ENCODE data around the gene GPR107. TPM values are rescaled to one million over a fixed set of nuclear protein-coding genes. Genes with fewer than 3 reads are reported as not detected.

The GPR107 gene
- total RNA-seq, 1 donor from 2014 or later, result 21.8 TPM

DNA sequence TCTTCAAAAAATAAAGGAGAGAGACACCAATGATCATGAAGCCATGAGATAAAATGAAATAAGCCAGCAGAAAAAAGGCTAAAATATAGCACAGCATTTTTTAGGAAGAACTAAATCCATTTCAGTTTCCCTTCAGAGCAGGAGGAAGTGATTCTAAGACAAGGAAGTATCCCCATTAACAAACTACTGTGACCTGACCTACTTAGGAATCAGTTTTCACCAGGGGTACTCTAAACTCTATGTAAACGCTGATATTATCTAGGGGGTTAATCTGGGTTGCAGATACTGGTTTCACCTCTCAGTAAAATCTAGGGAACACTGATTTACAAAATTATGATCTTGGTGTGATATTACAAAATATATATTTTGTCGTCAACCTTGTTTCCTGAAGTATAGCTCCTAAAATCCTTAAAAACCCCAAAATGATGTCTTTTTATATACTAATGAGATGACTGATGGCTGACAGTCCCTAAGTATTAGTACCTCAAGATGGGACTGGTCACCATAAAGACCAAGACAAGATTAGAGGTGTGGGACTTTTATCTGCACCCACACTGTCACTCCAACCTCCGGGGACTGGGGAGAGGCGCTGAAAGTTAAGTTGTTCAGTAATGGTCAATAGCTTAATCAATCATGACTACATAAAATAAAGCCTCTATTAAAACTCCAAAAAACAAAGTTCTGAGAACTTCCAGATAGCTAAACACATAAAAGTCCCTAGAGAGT is 7.8 kb upstream of the GPR107 start:
- intact Hi-C loops (cut with DNase I), result no loop called here
- no peak for ATAC-seq
- DNase-seq (ENCODE audit: missing footprints), result no peak

DNA sequence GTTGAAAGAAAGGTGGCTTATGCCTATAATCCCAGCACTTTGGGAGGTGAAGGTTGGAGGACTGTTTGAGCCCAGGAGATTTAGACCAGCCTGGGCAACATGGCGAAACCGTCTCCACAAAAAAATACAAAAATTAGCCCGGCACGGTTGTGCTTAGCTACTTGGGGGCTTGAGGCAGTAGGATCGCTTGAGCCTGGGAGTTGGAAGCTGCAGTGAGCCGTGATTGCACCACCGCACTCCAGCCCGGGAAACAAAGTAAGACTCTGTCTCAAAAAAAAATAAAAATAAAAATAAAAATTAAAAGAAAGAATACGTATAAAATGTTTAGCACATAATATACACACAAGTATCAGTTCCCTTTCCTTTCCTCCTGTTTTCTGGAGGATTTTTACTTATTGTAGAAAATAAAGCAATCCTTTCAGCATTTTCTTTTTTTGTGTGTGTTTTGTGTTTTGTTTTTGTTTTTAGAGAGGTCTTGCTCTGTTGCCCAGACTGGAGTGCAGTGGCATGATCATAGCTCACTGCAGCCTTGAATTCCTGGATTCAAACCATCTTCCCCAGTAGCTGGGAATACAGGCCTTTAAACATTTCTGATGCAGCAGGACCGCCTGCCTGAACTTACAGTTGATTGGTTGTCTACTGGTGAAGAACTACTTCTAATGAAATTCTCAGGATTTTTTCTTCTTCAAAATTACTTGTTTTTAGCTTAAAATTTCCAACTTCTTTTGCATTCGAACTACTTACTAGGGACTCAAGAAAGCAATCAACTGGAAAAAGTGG is 4.1 kb upstream of the GPR107 start:
- ATAC-seq (no peak), DNase-seq (ENCODE audit: missing footprints) (no peak)
- intact Hi-C loops (cut with DNase I), result no loop called here

DNA sequence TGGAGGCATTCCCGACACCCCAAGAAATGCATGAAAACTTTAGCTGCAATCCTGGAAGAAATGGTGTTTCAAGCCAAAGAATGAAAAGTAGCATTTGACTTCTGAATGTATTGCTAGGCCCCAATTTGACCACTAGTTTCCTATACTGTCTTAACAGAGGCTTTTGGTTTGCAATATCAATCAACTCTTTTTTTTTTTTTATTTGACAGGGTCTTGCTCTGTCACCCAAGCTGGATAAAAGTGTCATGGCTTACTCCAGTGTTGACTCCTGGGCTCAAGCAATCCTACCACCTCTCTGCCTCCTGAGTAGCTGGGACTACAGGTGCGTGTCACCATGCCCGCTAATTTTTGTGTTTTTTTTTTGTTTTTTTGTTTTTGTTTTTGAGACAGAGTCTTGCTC is 3.2 kb upstream of the GPR107 start:
- no peak for ATAC-seq
- intact Hi-C loops (cut with DNase I), result no loop called here

DNA sequence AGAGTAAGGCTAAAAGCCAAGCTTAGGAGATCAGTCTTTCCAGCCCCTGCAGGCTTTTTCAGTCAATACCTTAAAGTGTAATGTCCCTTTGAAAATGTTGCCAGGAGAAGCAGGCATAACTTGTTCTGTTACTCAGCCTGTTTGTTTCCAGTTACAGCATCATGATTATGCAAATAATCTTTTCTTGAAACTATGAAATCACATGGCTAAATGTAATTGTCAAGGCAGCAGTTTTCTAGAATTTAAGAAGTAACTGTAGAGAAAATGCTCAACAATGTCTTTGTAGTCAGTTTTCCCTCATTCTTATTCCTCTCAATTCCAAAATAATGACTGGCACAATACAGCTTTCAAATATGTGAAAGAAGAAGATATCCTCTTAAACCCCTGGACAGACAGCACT is 1.9 kb upstream of the GPR107 start:
- ATAC-seq (no peak), DNase-seq (ENCODE audit: missing footprints) (no peak)
- intact Hi-C loops (cut with DNase I), result no loop called here

More for the DNA sequence above, 3.2 kb upstream of the GPR107 start:
- no peak for DNase-seq (ENCODE audit: missing footprints)

DNA sequence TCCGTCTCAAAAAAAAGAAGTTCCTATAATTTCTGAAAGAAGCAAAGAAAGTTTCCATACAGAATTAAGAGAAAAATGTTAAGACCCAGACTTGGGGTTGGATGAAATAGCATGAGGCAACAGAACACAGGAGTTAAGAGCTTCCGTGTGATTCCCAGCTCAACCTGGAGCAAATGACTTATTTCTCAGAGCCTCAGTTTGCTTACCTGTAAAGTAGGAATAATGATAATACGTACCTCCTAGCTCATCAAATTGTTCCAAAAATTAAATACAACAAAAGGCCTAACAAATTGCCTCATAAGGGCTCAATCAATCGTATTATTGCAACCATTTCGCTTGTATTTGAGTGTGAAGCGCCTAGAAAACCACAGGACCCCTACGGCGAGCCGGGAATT is 600 bp upstream of the GPR107 start:
- DNase-seq (ENCODE audit: missing footprints), result no peak
- intact Hi-C loops (cut with DNase I), result loop anchor here (1.0 kb wide), 1 partner anchor 168 kb away; no protein-coding TSS in a partner anchor
- no peak for ATAC-seq

DNA sequence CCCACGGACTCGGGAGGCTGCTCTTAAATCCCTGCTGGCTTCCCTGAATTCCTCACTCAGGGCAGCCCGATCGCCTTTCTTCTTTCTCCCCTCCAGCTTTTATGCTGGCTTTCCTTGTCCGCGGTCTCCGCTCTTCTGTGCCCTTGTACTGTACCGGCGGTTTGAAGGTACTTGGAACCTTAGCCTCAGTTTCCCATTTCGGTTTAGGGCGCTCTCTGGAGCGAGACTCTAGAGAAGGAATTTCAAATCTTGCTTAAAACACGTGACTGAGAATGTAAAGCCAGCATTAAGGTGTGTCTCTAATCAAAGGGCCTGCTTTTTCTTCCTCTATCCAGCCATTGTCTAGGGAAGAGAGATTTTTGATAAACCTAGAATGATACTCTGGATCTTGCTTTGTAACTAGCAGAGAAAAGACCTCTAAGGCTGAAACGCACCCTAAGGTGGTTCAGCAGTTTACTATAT is 650 bp downstream of the GPR107 start:
- ATAC-seq (no peak), DNase-seq (ENCODE audit: missing footprints) (no peak)
- intact Hi-C loops (cut with DNase I), result no loop called here

DNA sequence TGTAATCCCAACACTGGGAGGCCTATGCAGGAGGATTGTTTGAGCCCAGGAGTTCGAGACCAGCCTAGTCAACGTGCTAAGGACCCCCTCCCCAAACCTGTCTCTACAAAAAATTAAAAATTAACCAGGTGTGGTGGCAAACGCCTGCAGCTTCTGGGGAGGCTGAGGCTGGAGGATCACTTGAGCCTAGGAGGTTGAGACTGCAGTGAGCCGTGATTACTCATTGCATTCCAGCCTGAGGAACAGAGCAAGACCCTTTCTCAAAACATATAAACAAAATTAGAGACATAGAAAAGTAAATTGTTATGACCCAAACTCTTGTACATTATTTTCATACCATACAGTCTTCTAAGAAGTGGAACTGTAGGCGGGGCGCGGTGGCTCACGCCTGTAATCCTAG is 1.1 kb downstream of the GPR107 start:
- no peak for ATAC-seq
- intact Hi-C loops (cut with DNase I), result no loop called here
- no peak for DNase-seq (ENCODE audit: missing footprints)

DNA sequence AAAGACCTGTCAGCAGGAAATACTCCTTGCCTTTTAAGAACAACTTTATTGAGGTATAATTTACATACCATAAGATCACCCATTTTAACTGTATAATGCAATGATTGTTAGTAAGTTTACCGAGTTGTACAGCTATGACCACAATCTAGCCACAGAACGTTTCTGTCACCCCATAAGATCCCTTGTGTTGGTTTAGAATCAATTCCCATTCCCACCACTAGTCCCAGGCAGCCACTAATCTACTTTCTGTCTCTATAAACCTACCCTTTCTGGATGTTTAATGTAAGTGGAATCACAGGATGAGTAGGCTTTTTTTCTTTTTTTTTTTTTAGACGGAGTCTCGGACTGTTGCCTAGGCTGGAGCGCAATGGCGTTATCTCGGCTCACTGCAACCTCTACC is 4.4 kb downstream of the GPR107 start:
- DNase-seq (ENCODE audit: missing footprints), result no peak
- intact Hi-C loops (cut with DNase I), result no loop called here
- ATAC-seq, result no peak

DNA sequence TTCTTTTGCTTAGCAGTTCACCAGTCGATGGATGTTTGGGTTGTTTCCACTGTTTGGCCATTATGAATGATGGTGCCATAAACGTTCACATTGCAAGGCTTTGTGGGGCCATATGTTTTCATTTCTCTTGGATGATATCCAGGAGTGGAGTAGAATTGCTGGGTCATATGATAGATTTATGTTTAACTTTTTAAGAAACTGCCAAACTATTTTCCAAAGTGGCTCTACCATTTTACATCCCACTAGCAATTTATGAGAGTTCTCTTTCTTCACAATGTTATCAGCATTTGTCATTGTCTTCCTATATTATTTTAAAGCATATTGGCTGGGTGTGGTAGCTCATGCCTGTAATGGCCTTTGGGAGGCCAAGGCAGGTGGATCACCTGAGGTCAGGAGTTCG is 5.2 kb downstream of the GPR107 start:
- ATAC-seq (no peak), DNase-seq (ENCODE audit: missing footprints) (no peak)
- intact Hi-C loops (cut with DNase I), result no loop called here

DNA sequence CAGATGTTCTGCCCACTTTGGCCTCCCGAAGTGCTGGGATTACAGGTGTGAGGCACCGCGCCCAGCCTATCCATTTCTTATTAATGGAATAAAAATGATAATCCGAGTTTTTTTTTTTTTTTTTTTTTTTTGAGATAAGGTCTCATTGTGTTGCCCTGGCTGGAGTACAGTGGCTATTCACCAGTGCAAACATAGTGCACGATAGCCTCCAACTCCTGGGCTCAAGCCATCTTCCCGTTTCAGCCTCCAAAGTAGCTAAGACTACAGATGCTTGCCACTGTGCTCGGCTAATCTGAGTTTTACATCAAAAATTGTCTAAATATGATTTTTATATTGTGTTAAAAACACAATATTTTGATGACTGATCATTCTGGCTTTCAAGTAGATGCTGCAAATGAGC is 6.6 kb downstream of the GPR107 start:
- DNase-seq (ENCODE audit: missing footprints), result no peak
- intact Hi-C loops (cut with DNase I), result no loop called here
- no peak for ATAC-seq

DNA sequence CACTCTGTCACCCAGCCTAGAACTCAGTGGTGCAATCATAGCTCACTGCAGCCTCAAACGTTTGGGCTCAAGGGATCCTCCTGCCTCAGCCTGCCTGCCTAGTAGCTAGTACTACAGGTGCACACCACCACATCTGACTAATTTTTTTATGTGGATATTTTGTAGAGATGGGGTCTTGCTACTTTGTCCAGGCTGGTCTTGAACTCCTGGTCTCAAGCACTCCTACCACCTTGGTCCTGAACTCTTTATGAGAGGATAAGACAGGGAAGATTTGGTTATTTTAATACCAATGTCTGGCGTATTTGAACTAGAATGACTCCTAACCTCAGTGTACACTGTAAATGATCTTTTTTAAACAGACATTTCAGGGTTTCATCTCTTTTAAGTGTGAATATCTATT is 9.0 kb downstream of the GPR107 start:
- intact Hi-C loops (cut with DNase I), result no loop called here
- ATAC-seq (no peak), DNase-seq (ENCODE audit: missing footprints) (no peak)

DNA sequence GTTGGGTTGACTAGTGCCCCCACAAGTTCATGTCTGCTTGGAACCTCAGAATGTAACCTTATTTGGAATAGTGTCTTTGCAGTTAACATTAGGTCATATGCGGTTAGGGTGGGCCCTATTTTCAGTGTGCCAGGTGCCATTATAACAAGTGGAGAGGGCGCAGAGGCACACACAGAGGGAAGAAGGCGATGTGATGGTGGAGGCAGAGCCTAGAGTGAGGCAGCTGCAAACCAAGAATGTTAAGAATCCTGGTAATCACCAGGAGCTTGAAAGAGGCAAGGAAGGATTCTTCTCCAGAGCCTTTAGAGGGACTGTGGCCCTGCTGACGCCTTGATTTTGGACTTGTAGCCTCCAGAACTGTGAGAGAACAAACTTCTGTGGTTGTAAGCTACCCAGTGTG is 10.9 kb downstream of the GPR107 start:
- intact Hi-C loops (cut with DNase I), result no loop called here
- no peak for DNase-seq (ENCODE audit: missing footprints)
- no peak for ATAC-seq

DNA sequence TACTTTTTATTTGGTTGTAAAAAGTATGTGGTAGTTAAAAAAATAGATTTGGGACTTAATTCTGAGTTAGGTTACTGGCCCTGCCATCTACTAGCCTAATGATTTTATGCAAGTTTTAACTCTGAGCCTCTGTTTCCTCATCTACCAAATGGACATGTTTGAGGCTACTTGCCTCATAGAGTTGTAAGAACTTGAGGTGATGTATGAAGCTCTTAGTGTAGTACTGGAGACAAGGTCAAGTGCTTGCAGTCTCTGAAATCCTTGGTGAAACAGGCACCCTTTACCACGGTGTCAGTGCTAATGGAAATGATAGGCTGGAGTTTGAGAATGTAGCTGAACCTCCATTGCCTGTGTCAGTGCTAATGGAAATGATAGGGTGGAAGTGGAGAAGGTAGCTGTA is 15.3 kb downstream of the GPR107 start:
- intact Hi-C loops (cut with DNase I), result no loop called here
- ATAC-seq, result no peak
- DNase-seq (ENCODE audit: missing footprints), result no peak

DNA sequence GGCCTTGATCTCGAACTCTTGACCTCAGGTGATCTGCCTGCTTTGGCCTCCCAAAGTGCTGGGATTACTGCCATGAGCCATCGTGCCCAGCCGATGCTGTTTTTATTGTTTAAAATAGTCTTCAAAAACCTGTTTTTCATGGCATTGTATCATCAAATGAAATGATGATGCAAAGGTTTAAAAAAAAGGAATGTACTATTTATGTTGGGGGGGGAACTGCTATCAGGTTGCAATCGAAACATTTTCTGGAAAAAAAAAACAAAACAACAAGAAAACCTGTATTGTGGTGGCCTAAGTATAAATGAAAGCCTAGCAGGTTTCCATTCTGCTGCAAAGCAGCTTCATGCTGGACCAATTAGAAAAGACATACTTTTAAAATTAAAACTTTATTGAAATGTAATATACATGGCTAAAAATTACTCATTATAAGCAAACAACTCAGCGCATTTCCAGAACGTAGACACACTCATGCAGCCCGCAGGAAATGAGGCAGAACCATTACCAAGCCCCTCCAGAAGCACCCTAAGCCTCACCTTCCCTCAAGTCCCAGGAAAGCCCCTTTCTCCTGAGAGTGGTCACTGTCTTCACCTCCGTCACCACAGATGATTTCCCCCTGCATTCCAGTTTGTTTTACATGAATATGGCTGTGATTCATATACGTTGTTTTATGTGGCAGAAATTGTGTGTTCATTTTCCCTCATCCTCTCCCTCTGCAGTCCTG is 19.0 kb downstream of the GPR107 start:
- intact Hi-C loops (cut with DNase I), result no loop called here
- DNase-seq (ENCODE audit: missing footprints) (no peak), ATAC-seq (no peak)

DNA sequence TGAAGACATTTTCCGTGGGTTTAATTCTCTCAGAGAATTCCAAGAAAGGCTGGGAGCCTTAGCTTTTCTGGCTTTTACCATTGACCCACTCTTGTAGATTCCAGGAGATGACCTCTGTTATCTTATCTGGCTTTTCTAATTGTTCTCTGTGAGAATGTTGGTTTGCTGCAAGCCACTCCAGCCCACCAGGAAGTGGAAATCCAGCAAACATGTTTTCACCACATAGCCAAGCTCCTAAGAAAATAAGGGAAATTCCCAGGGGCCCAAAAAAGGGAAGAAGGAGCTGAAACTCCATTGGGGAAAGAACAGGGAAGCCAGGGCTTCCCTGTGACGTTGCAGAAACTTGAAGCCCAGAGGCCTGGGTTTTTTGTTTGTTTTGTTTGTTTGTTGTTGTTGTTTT is 19.7 kb downstream of the GPR107 start:
- no peak for ATAC-seq
- intact Hi-C loops (cut with DNase I), result no loop called here
- DNase-seq (ENCODE audit: missing footprints), result no peak

DNA sequence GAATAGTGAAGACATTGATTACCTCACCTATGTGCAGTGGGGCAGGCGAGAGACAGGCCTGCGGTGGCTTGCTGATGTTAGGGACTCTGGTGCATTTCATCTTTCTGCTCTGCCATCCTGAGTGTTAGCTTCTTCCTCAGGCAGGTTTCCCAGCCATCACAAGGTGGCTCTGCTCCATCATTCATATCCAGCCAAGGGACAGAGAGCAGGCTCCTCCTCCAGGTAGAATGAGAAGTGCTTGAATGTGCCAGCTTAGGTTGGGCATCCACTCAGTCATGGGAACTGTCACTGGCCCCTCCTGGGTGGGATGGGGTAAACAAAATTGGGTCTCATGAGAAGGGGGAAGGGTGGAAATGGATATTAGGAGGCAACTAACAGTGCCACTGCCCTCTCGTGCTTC is 24.8 kb downstream of the GPR107 start:
- no peak for DNase-seq (ENCODE audit: missing footprints)
- intact Hi-C loops (cut with DNase I), result no loop called here
- no peak for ATAC-seq

DNA sequence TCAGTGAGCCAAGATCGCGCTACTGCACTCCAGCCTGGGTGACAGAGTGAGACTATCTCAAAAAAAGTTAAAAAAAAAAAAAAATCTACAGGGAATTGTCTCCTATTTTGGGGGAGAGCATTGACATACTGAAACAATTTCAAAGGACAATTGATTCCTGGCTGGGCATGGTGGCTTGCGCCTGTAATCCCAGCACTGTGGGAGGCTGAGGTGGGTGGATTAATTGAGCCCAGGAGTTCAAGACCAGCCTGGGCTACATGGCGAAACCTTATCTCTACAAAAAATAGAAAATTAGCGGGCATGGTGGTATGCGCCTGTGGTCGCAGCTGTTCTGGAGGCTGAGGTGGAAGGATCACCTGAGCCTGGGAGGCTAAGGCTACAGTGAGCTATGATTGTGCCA is 30.6 kb downstream of the GPR107 start:
- ATAC-seq, result no peak
- intact Hi-C loops (cut with DNase I), result no loop called here
- DNase-seq (ENCODE audit: missing footprints), result no peak

DNA sequence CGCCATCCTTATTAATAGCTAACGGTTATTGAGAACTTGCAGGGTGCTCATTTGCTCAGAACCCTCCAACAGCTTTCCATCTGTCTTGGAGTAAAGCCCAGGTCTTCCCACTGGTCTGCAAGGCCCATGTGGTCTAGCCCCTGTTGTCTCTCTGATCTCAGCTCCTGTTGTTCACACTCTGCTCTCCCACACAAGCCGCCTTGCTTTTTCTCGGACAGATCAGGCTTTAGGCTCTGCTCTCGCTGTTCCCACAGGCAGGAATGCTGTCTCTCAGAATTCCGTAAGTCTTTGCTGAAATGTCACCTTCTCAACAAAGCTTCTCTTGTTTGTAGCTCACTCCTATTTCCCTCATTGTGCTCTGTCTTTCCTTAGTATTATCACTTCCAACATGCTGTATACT is 34.3 kb downstream of the GPR107 start:
- intact Hi-C loops (cut with DNase I), result no loop called here

DNA sequence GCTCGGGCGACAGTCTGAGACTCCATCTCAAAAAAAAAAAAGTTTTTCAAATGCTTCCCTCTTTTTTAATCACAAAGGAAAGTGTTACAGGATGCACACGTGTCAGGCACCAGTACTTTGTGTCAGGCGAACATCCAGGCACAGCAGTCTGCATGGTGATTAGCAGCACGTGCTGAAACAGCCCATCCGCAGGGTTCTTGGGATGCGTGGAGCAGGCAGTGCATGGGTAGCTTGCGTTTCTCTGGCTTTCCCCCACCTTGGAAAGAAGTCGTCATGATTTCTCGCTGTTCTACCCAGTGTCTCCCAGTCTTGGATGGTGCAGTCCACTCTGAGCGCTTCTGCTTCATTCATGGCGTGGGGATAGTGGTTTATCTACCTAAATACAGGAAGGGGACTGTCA is 35.4 kb downstream of the GPR107 start:
- ATAC-seq (no peak), DNase-seq (ENCODE audit: missing footprints) (no peak)
- intact Hi-C loops (cut with DNase I), result no loop called here

More for the DNA sequence above, 34.3 kb downstream of the GPR107 start:
- DNase-seq (ENCODE audit: missing footprints), result no peak
- ATAC-seq, result no peak

DNA sequence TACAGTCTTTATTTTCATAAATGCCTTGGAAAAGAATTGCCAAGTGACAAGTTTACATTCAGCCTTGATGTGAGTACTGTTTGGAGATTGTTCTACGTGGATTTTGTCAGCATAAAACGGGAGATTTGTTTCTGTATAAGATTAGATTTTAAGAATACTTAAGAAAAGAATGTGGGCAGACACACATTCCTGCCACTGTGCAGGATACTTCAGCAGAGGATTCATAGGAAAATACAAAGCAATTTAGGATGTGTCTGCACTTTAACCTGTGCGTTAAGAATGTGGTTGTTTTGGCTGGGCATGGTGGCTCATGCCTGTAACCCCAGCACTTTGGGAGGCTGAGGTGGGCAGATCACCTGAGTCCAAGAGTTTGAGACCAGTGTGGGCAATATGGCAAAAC is 37.2 kb downstream of the GPR107 start:
- ATAC-seq (no peak), DNase-seq (ENCODE audit: missing footprints) (no peak)
- intact Hi-C loops (cut with DNase I), result no loop called here
